ENCODE measurements around the gene COL23A1. TPM values are rescaled to one million over a fixed set of nuclear protein-coding genes. Genes with fewer than 3 reads are reported as not detected.

COL23A1 gene
- total RNA-seq, 1 experiment from 2014 or later, result not detected

GRCh38 chr5:178208540-178209227 is 381.5 kb downstream of the COL23A1 start:
- Histone ChIP-seq H3K36me3 (ENCODE audit: insufficient read depth, low read length, poor library complexity, severe bottlenecking) (peaks cover 84% of the 10 kb centered on the region), H3K4me3 (ENCODE audit: low read depth, low read length, poor library complexity, severe bottlenecking) (no peak overlapping the region), H3K27me3 (replicated peaks; ENCODE audit: insufficient read depth, low read depth, low read length, poor library complexity) (no peaks in the 10 kb centered on the region), H3K9me3 (ENCODE audit: low read depth, low read length, poor library complexity, severe bottlenecking) (no peaks in the 10 kb centered on the region), H3K4me1 (ENCODE audit: insufficient read depth, low read length, poor library complexity, severe bottlenecking) (peaks cover 11% of the 10 kb centered on the region), H3K27ac (ENCODE audit: low read depth, low read length, poor library complexity, severe bottlenecking) (no peak overlapping the region)
- ChIA-PET CTCF (no interaction called here), POLR2A (ENCODE audit: low non-redundant PET) (interaction anchor here (0.6 kb wide), 1 partner anchor 43 kb away, joined by 3 read pairs; no protein-coding TSS in a partner anchor)
- intact Hi-C loops (cut with micrococcal nuclease; ENCODE audit: unreplicated experiment), result no loop called here
- TF ChIP-seq CTCF (conservative IDR thresholded peaks at IDR 0.05; ENCODE audit: low read depth, low read length) (0 out of 2 replicates have a peak, but pooled peaks have one; percentile 20), EZH2 (IDR thresholded peaks at IDR 0.05; ENCODE audit: borderline replicate concordance, low read depth, low read length, poor library complexity, severe bottlenecking) (no peak)
- no peak for DNase-seq (ENCODE audit: low spot score)
- BruUV-seq (replicated peaks), result no TSS peak

GRCh38 chr5:178207917-178208280 is 382.3 kb downstream of the COL23A1 start:
- CTCF ChIA-PET, result no interaction called here

GRCh38 chr5:178207183-178207916 is 382.8 kb downstream of the COL23A1 start:
- CTCF ChIA-PET, result no interaction called here
- no peak for DNase-seq (ENCODE audit: low spot score)
- Histone ChIP-seq H3K27ac (ENCODE audit: low read depth, low read length, poor library complexity, severe bottlenecking) (no peak overlapping the region), H3K9me3 (ENCODE audit: low read depth, low read length, poor library complexity, severe bottlenecking) (no peaks in the 10 kb centered on the region), H3K27me3 (replicated peaks; ENCODE audit: insufficient read depth, low read depth, low read length, poor library complexity) (no peaks in the 10 kb centered on the region), H3K4me1 (ENCODE audit: insufficient read depth, low read length, poor library complexity, severe bottlenecking) (peaks cover 11% of the 10 kb centered on the region), H3K4me3 (ENCODE audit: low read depth, low read length, poor library complexity, severe bottlenecking) (no peak overlapping the region), H3K36me3 (ENCODE audit: insufficient read depth, low read length, poor library complexity, severe bottlenecking) (peaks cover 71% of the 10 kb centered on the region)
- POLR2A ChIA-PET (ENCODE audit: low non-redundant PET), result no interaction called here
- intact Hi-C loops (cut with micrococcal nuclease; ENCODE audit: unreplicated experiment), result no loop called here
- TF ChIP-seq EZH2 (IDR thresholded peaks at IDR 0.05; ENCODE audit: borderline replicate concordance, low read depth, low read length, poor library complexity, severe bottlenecking) (no peak), CTCF (conservative IDR thresholded peaks at IDR 0.05; ENCODE audit: low read depth, low read length) (no peak)
- BruUV-seq (replicated peaks), result no TSS peak

More at GRCh38 chr5:178207917-178208280, 382.3 kb downstream of the COL23A1 start:
- H3K9me3 ChIP-seq (ENCODE audit: low read depth, low read length, poor library complexity, severe bottlenecking), result no peaks in the 10 kb centered on the region
- H3K36me3 ChIP-seq (ENCODE audit: insufficient read depth, low read length, poor library complexity, severe bottlenecking), result peaks cover 76% of the 10 kb centered on the region
- intact Hi-C loops (cut with micrococcal nuclease; ENCODE audit: unreplicated experiment), result no loop called here
- H3K4me3 ChIP-seq (ENCODE audit: low read depth, low read length, poor library complexity, severe bottlenecking), result no peak overlapping the region
- TF ChIP-seq EZH2 (IDR thresholded peaks at IDR 0.05; ENCODE audit: borderline replicate concordance, low read depth, low read length, poor library complexity, severe bottlenecking), result no peak
- TF ChIP-seq CTCF (conservative IDR thresholded peaks at IDR 0.05; ENCODE audit: low read depth, low read length), result no peak
- no peaks in the 10 kb centered on the region for H3K27me3 ChIP-seq (replicated peaks; ENCODE audit: insufficient read depth, low read depth, low read length, poor library complexity)
- POLR2A ChIA-PET (ENCODE audit: low non-redundant PET), result no interaction called here
- no TSS peak for BruUV-seq (replicated peaks)
- peaks cover 11% of the 10 kb centered on the region for H3K4me1 ChIP-seq (ENCODE audit: insufficient read depth, low read length, poor library complexity, severe bottlenecking)
- no peak overlapping the region for H3K27ac ChIP-seq (ENCODE audit: low read depth, low read length, poor library complexity, severe bottlenecking)
- DNase-seq (ENCODE audit: low spot score), result no peak
